ENCODE measurements around the gene CIC. TPM values are rescaled to one million over a fixed set of nuclear protein-coding genes. Genes with fewer than 3 reads are reported as not detected.

Gene CIC
- total and polyA plus RNA-seq, 2 of the 13 experiments (the other 11 are each of a cell fraction or from before 2014, with no cell fraction given), result 5.9 to 8.0 TPM

- TF ChIP-seq ATF4 (CRISPR knock-in tag; IDR thresholded peaks at IDR 0.05), result no peak
- no peak for TF ChIP-seq KDM1A (CRISPR knock-in tag; IDR thresholded peaks at IDR 0.05)
- TF ChIP-seq, protein P1, sequence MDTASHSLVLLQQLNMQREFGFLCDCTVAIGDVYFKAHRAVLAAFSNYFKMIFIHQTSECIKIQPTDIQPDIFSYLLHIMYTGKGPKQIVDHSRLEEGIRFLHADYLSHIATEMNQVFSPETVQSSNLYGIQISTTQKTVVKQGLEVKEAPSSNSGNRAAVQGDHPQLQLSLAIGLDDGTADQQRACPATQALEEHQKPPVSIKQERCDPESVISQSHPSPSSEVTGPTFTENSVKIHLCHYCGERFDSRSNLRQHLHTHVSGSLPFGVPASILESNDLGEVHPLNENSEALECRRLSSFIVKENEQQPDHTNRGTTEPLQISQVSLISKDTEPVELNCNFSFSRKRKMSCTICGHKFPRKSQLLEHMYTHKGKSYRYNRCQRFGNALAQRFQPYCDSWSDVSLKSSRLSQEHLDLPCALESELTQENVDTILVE (CRISPR knock-in tag; IDR thresholded peaks at IDR 0.05), result no peak
- no peak for TF ChIP-seq NRL (CRISPR knock-in tag; IDR thresholded peaks at IDR 0.05; ENCODE audit: borderline replicate concordance)
- no peak; the same call in 1 of the 2 replicates for TF ChIP-seq ZNF557 (CRISPR knock-in tag; IDR thresholded peaks at IDR 0.05)
- TF ChIP-seq, protein P2, sequence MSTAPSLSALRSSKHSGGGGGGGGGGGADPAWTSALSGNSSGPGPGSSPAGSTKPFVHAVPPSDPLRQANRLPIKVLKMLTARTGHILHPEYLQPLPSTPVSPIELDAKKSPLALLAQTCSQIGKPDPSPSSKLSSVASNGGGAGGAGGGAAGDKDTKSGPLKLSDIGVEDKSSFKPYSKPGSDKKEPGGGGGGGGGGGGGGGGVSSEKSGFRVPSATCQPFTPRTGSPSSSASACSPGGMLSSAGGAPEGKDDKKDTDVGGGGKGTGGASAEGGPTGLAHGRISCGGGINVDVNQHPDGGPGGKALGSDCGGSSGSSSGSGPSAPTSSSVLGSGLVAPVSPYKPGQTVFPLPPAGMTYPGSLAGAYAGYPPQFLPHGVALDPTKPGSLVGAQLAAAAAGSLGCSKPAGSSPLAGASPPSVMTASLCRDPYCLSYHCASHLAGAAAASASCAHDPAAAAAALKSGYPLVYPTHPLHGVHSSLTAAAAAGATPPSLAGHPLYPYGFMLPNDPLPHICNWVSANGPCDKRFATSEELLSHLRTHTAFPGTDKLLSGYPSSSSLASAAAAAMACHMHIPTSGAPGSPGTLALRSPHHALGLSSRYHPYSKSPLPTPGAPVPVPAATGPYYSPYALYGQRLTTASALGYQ (CRISPR knock-in tag; IDR thresholded peaks at IDR 0.05), result no peak
- TF ChIP-seq REST (IDR thresholded peaks at IDR 0.05; ENCODE audit: borderline replicate concordance in 1 of 2, low read depth in 1 of 2, low read length in 2 of 2), result no peak
- TF ChIP-seq RFXAP (CRISPR knock-in tag; IDR thresholded peaks at IDR 0.05; ENCODE audit: borderline replicate concordance), result no peak
- no peak for TF ChIP-seq ZNF253 (CRISPR knock-in tag; IDR thresholded peaks at IDR 0.05; ENCODE audit: borderline replicate concordance)
- no peak for TF ChIP-seq SMAD1 (CRISPR knock-in tag; IDR thresholded peaks at IDR 0.05; ENCODE audit: borderline replicate concordance, low read depth)
- no peak for TF ChIP-seq ATF7-NPFF (CRISPR knock-in tag; IDR thresholded peaks at IDR 0.05; ENCODE audit: low read depth)
- no peak for TF ChIP-seq HOXA5 (CRISPR knock-in tag; IDR thresholded peaks at IDR 0.05)
- no peak for TF ChIP-seq TMF1 (CRISPR knock-in tag; IDR thresholded peaks at IDR 0.05; ENCODE audit: low read depth)
- TF ChIP-seq ZIK1 (CRISPR knock-in tag; IDR thresholded peaks at IDR 0.05; ENCODE audit: borderline replicate concordance, low read depth), result no peak
- no peak for TF ChIP-seq ZNF33A (CRISPR knock-in tag; IDR thresholded peaks at IDR 0.05; ENCODE audit: borderline replicate concordance)
- TF ChIP-seq NR0B2 (CRISPR knock-in tag; IDR thresholded peaks at IDR 0.05), result no peak
- TF ChIP-seq ZNF576 (CRISPR knock-in tag; IDR thresholded peaks at IDR 0.05), result no peak
- TF ChIP-seq ZNF564 (CRISPR knock-in tag; IDR thresholded peaks at IDR 0.05), result no peak
Measured at GRCh38 chr19:42316223-42317211, 47.5 kb downstream of the CIC start (continued).
